Prostate gland (tissue), 2 donors: Measurements from ENCODE around the gene MAP2K7. TPM values are rescaled to one million over a fixed set of nuclear protein-coding genes. Genes with fewer than 3 reads are reported as not detected.

ENCODE experiments used
- DNase-seq: peaks from one replicate; pipeline ENCODE4 v3.0.0-alpha.2; 2019; ENCODE audit warnings: low spot score
- H3K27ac ChIP-seq, 2 donors: fragments of 200-600 bp; sonication (generic); 2 replicates each; pipeline ENCODE4 v1.5.1; 2017 to 2019
- H3K27me3 ChIP-seq: fragments of 200-600 bp; sonication (generic); replicated peaks from 2 replicates; pipeline ENCODE4 v1.5.1; 2019; ENCODE audit not compliant: insufficient read depth
- H3K36me3 ChIP-seq, 2 donors: fragments of 200-600 bp; sonication (generic); 1 replicate in 1 of 2; 2 replicates in 1 of 2; pipeline versions ENCODE4 v1.5.1 to v1.8.1; 2017 to 2019
- H3K4me1 ChIP-seq: fragments of 200-600 bp; sonication (generic); replicated peaks from 2 replicates; pipeline ENCODE4 v1.5.1; 2019
- H3K4me3 ChIP-seq, 2 donors: fragments of 200-600 bp; sonication (generic); 2 replicates each; pipeline ENCODE4 v1.5.1; 2017 to 2019
- H3K9me3 ChIP-seq: fragments of 200-600 bp; sonication (generic); 2 replicates; pipeline ENCODE4 v1.5.1; 2017
- CTCF ChIP-seq, 4 experiments: fragments of 200-600 bp in 2 of 4; fragments of 450-650 bp in 2 of 4; sonication (generic) in 2 of 4; IDR thresholded peaks; 1 replicate in 3 of 4; 2 replicates in 1 of 4; pipeline ENCODE4 v1.5.1; 2016 to 2019; ENCODE audit warnings: antibody characterized with exemption in 4 of 4, mild to moderate bottlenecking in 2 of 4, moderate library complexity in 2 of 4
- POLR2A ChIP-seq: fragments of 450-650 bp; IDR thresholded peaks from one replicate; pipeline ENCODE4 v1.6.1; 2016; ENCODE audit warnings: antibody characterized with exemption, mild to moderate bottlenecking
- POLR2AphosphoS5 ChIP-seq: sonication (generic); formaldehyde crosslinking; IDR thresholded peaks from one replicate; pipeline ENCODE4 v1.6.1; 2017; ENCODE audit warnings: antibody characterized with exemption
- WGBS: methylation state at CpG from one replicate; pipeline ENCODE4 v1.1.5; 2018; 5-methylcytosine and 5-hydroxymethylcytosine counted together
- intact Hi-C: fragments of 100-400 bp; cut with DNase I; formaldehyde crosslinking; loops from one replicate; pipeline ENCODE4 v1.14.2; 2022
- total RNA-seq, 2 donors: library from RNA; depleted of rRNA; stranded (reverse); fragments of >200 nt; gene quantifications; one replicate each; pipeline ENCODE4 v1.1.0, GENCODE V29; 2016

Gene MAP2K7
- total RNA-seq, 2 donors from 2014 or later: 21.6 to 45.2 TPM

GRCh38 chr19:7865262-7865911, 38.3 kb upstream of the MAP2K7 start:
- H3K36me3 ChIP-seq: no peaks in the 10 kb centered on the region
- intact Hi-C loops: no loop called here
- no peaks in the 10 kb centered on the region for H3K27me3 ChIP-seq
- 55% methylated on average over 10 of the region's 10 CpGs for WGBS
- no peaks in the 10 kb centered on the region for H3K4me1 ChIP-seq
- H3K4me3 ChIP-seq: no peak overlapping the region
- no peak for DNase-seq
- TF ChIP-seq POLR2AphosphoS5 (no peak), POLR2A (no peak), CTCF (IDR thresholded peaks at IDR 0.05) (no peak)
- H3K9me3 ChIP-seq: no peaks in the 10 kb centered on the region
- H3K27ac ChIP-seq: no peak overlapping the region

DNA sequence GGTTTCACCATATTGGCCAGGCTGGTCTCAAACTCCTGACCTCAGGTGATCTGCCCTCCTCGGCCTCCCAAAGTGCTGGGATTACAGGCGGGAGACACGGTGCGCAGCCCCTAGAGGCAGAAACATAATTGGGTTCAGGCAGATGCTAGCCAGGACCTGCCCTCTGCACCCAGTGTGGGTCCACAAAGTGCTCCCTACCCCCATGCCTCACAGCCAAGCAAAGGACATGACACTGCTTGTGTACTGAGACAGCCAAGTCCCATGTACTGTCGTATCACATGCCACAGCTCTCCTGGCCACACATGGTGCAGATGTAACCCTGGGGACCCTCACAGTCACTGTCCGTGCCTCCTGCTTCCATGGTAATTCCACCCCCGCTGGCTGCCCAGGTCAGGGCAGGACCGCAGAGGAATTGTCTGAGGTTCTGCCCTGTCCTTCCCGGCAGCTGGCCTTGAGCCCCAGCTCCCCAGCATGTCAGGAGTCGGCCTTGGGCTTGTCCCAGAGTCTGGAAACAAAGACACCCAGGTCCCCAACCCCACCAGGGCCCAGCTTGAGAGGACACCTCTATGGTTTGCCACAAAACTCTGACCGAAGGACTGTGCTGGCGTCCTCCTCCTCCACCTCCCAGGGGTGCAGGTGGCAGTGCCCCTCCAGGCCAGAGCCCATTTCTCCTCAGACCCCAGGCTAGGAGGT, 37.1 kb upstream of the MAP2K7 start:
- Histone ChIP-seq H3K4me3 (no peak overlapping the region), H3K27me3 (no peaks in the 10 kb centered on the region), H3K9me3 (no peaks in the 10 kb centered on the region), H3K36me3 (no peaks in the 10 kb centered on the region), H3K27ac (no peak overlapping the region), H3K4me1 (no peaks in the 10 kb centered on the region)
- no peak for DNase-seq
- WGBS: 58% methylated on average over 12 of the region's 12 CpGs
- intact Hi-C loops: no loop called here
- no peak for TF ChIP-seq POLR2A
- TF ChIP-seq POLR2AphosphoS5: no peak
- no peak for TF ChIP-seq CTCF (IDR thresholded peaks at IDR 0.05)

- no peaks in the 10 kb centered on the region for H3K27me3 ChIP-seq
Observed at GRCh38 chr19:7867092-7867844, 36.4 kb upstream of the MAP2K7 start.

GRCh38 chr19:7868326-7868670, 35.4 kb upstream of the MAP2K7 start:
- TF ChIP-seq CTCF (IDR thresholded peaks at IDR 0.05) (no peak), POLR2AphosphoS5 (no peak), POLR2A (no peak)
- 35% methylated on average over 21 of the region's 21 CpGs for WGBS
- no peaks in the 10 kb centered on the region for H3K9me3 ChIP-seq
- no peaks in the 10 kb centered on the region for H3K4me1 ChIP-seq
- no peak for DNase-seq
- peak overlapping the region; percentile 34 to 39 for H3K4me3 ChIP-seq
- no peaks in the 10 kb centered on the region for H3K36me3 ChIP-seq
- peak overlapping the region; percentile 81 to 82 for H3K27ac ChIP-seq
- no peaks in the 10 kb centered on the region for H3K27me3 ChIP-seq
- intact Hi-C loops: no loop called here

More at GRCh38 chr19:7867092-7867844, 36.4 kb upstream of the MAP2K7 start:
- 93% methylated on average over 9 of the region's 9 CpGs for WGBS
- Histone ChIP-seq H3K4me1 (no peaks in the 10 kb centered on the region), H3K36me3 (no peaks in the 10 kb centered on the region), H3K27ac (no peak overlapping the region), H3K9me3 (no peaks in the 10 kb centered on the region), H3K4me3 (no peak overlapping the region)
- no peak for DNase-seq
- TF ChIP-seq CTCF (IDR thresholded peaks at IDR 0.05): no peak
- TF ChIP-seq POLR2A: no peak
- no peak for TF ChIP-seq POLR2AphosphoS5
- intact Hi-C loops: no loop called here
